ENCODE results near the gene GRK5.

- TF ChIP-seq CTCF (IDR thresholded peaks at IDR 0.05; ENCODE audit: low read depth, low read length, poor library complexity, severe bottlenecking), result no peak
- no peak for TF ChIP-seq EZH2phosphoT487 (IDR thresholded peaks at IDR 0.05; ENCODE audit: borderline replicate concordance, low read length)
Measured at GRCh38 chr10:119190353-119190752, 17.0 kb upstream of the GRK5 start.
